Tibial artery (tissue), 4 donors: ENCODE measurements around the gene CPE.

Source experiments
- DNase-seq, 2 donors: peaks; one replicate each; pipeline ENCODE4 v3.0.0-alpha.2; 2019
- H3K27ac ChIP-seq, 2 donors: fragments of 200-600 bp; sonication (generic) in 1 of 2; 1 replicate in 1 of 2; 2 replicates in 1 of 2; pipeline ENCODE4 v1.5.1; 2018 to 2019; ENCODE audit warnings: mild to moderate bottlenecking in 1 of 2
- H3K27me3 ChIP-seq, 2 donors: fragments of 200-600 bp; sonication (generic) in 1 of 2; one replicate each; pipeline versions ENCODE4 v1.5.1 to v1.6.0; 2016 to 2019
- H3K36me3 ChIP-seq, 3 donors: fragments of 200-600 bp; sonication (generic) in 2 of 3; one replicate each; pipeline ENCODE4 v1.5.1; 2016 to 2019; ENCODE audit warnings: mild to moderate bottlenecking in 2 of 3
- H3K4me1 ChIP-seq, 4 donors: fragments of 200-600 bp; sonication (generic) in 2 of 4; 1 replicate in 3 of 4; 2 replicates in 1 of 4; pipeline ENCODE4 v1.5.1; 2016 to 2019
- H3K4me3 ChIP-seq, 2 donors: fragments of 200-600 bp; sonication (generic) in 1 of 2; 1 replicate in 1 of 2; 2 replicates in 1 of 2; pipeline ENCODE4 v1.5.1; 2018 to 2019; ENCODE audit warnings: mild to moderate bottlenecking in 2 of 2
- H3K9me3 ChIP-seq, 3 donors: fragments of 200-600 bp; sonication (generic) in 1 of 3; one replicate each; pipeline ENCODE4 v1.5.1; 2016 to 2019
- intact Hi-C: fragments of 100-400 bp; cut with DNase I; formaldehyde crosslinking; loops from one replicate; pipeline ENCODE4 v1.15.0; 2023; ENCODE audit warnings: low total_unique reads
- TF ChIP-seq, protein P1 (sequence below), 2 experiments: fragments of 200-600 bp in 1 of 2; fragments of 450-650 bp in 1 of 2; IDR thresholded peaks; one replicate each; pipeline ENCODE4 v1.5.1; 2017 to 2019; ENCODE audit warnings: antibody characterized with exemption in 2 of 2, mild to moderate bottlenecking in 1 of 2, moderate library complexity in 1 of 2

The CPE gene

GRCh38 chr4:165404696-165405095 lies 25.9 kb downstream of the CPE start:
- intact Hi-C loops, result no loop called here
- Histone ChIP-seq H3K27me3 (no peaks in the 10 kb centered on the region), H3K36me3 (no peaks in the 10 kb centered on the region), H3K4me1 (peaks cover 0 to 5% (median 0%) of the 10 kb centered on the region in 4 donors), H3K9me3 (no peaks in the 10 kb centered on the region), H3K4me3 (no peak overlapping the region), H3K27ac (no peak overlapping the region)
- DNase-seq, result no peak
- TF ChIP-seq, protein P1, sequence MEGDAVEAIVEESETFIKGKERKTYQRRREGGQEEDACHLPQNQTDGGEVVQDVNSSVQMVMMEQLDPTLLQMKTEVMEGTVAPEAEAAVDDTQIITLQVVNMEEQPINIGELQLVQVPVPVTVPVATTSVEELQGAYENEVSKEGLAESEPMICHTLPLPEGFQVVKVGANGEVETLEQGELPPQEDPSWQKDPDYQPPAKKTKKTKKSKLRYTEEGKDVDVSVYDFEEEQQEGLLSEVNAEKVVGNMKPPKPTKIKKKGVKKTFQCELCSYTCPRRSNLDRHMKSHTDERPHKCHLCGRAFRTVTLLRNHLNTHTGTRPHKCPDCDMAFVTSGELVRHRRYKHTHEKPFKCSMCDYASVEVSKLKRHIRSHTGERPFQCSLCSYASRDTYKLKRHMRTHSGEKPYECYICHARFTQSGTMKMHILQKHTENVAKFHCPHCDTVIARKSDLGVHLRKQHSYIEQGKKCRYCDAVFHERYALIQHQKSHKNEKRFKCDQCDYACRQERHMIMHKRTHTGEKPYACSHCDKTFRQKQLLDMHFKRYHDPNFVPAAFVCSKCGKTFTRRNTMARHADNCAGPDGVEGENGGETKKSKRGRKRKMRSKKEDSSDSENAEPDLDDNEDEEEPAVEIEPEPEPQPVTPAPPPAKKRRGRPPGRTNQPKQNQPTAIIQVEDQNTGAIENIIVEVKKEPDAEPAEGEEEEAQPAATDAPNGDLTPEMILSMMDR (IDR thresholded peaks at IDR 0.05), result no peak

- Histone ChIP-seq H3K4me1 (peaks cover 0 to 44% (median 3%) of the 10 kb centered on the region in 4 donors), H3K27ac (no peak overlapping the region), H3K9me3 (no peaks in the 10 kb centered on the region), H3K36me3 (no peaks in the 10 kb centered on the region), H3K4me3 (no peak overlapping the region), H3K27me3 (no peaks in the 10 kb centered on the region)
- TF ChIP-seq, protein P1 (IDR thresholded peaks at IDR 0.05), result no peak
- DNase-seq, result no peak
- intact Hi-C loops, result no loop called here
These were observed 31.4 kb downstream of the CPE start for GRCh38 chr4:165410214-165410613.

- H3K9me3 ChIP-seq, result no peaks in the 10 kb centered on the region
- H3K4me1 ChIP-seq, result peaks cover 0 to 70% (median 3%) of the 10 kb centered on the region in 4 donors
- H3K27me3 ChIP-seq, result no peaks in the 10 kb centered on the region
- no peak overlapping the region for H3K27ac ChIP-seq
- TF ChIP-seq, protein P1 (IDR thresholded peaks at IDR 0.05), result no peak
- no peak overlapping the region for H3K4me3 ChIP-seq
- H3K36me3 ChIP-seq, result no peaks in the 10 kb centered on the region
- DNase-seq, result no peak
- intact Hi-C loops, result no loop called here
These were observed 37.1 kb downstream of the CPE start for GRCh38 chr4:165415910-165416309.

DNA sequence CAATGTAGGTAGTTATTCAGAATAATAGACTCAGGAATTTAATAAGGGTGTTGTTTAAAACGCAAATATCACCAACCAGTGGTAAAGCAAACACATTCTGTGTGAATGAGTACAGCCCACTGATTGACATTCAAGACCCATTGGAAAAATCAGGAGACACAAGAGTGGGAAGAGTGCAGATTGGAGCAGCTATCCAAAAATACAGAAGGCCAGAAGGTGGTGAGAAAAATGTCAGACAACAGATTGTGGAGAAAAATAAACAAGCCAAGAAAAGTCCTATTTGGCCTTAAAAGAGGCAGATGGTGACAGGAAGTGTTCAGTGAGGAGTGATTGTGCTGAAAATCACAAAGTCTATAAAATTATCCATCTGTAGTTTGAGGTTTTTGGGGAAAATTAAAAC lies 39.3 kb downstream of the CPE start:
- H3K36me3 ChIP-seq, result no peaks in the 10 kb centered on the region
- H3K27ac ChIP-seq, result no peak overlapping the region
- intact Hi-C loops, result no loop called here
- no peak for DNase-seq
- H3K27me3 ChIP-seq, result no peaks in the 10 kb centered on the region
- no peak overlapping the region for H3K4me3 ChIP-seq
- peaks cover 0 to 62% (median 3%) of the 10 kb centered on the region in 4 donors for H3K4me1 ChIP-seq
- H3K9me3 ChIP-seq, result no peaks in the 10 kb centered on the region
- TF ChIP-seq, protein P1 (IDR thresholded peaks at IDR 0.05), result no peak

- no peak for DNase-seq
- Histone ChIP-seq H3K27ac (peak overlapping the region in 1 of 2 donors; percentile 16), H3K27me3 (no peaks in the 10 kb centered on the region), H3K4me1 (peaks cover 0 to 28% (median 6%) of the 10 kb centered on the region in 4 donors), H3K36me3 (peaks cover 0 to 5% (median 0%) of the 10 kb centered on the region in 3 donors), H3K9me3 (no peaks in the 10 kb centered on the region), H3K4me3 (no peak overlapping the region)
- TF ChIP-seq, protein P1 (IDR thresholded peaks at IDR 0.05), result no peak
- intact Hi-C loops, result no loop called here
These were observed 46.8 kb downstream of the CPE start for GRCh38 chr4:165425629-165426028.

- no peaks in the 10 kb centered on the region for H3K9me3 ChIP-seq
- H3K4me3 ChIP-seq, result no peak overlapping the region
- peaks cover 0 to 24% (median 6%) of the 10 kb centered on the region in 4 donors for H3K4me1 ChIP-seq
- no peak for DNase-seq
- TF ChIP-seq, protein P1 (IDR thresholded peaks at IDR 0.05), result no peak
- intact Hi-C loops, result no loop called here
- no peaks in the 10 kb centered on the region for H3K27me3 ChIP-seq
- H3K36me3 ChIP-seq, result peaks cover 0 to 9% (median 0%) of the 10 kb centered on the region in 3 donors
- H3K27ac ChIP-seq, result peak overlapping the region in 1 of 2 donors; percentile 16
These were observed 47.5 kb downstream of the CPE start for GRCh38 chr4:165426331-165426730.
